NB4 (cell line): ENCODE measurements around the gene SLC38A11.
"Not testable (repeated sequence)": the region's sequence is repeated elsewhere in the genome, so short reads cannot be mapped to it uniquely, and the experiment has no call there.

Experiments used
- DNase-seq: peaks from one replicate; pipeline ENCODE4 v3.0.0; 2010; ENCODE audit warnings: low read depth
- H3K4me3 ChIP-seq: one replicate; pipeline ENCODE4 v1.5.1; 2011; ENCODE audit warnings: mild to moderate bottlenecking, low read depth, low read length, moderate library complexity
- MYC ChIP-seq: IDR thresholded peaks from 2 replicates; pipeline ENCODE4 v1.6.1; 2011; ENCODE audit warnings: low read depth, low read length
- POLR2A ChIP-seq: IDR thresholded peaks from 2 replicates; pipeline ENCODE4 v1.6.1; 2011; ENCODE audit warnings: mild to moderate bottlenecking; ENCODE audit not compliant: insufficient read length; ENCODE audit errors: extremely low read depth
- TF ChIP-seq, protein P1 (sequence below): IDR thresholded peaks from one replicate; pipeline ENCODE4 v1.5.1; 2012; ENCODE audit warnings: low read depth, low read length
- TF ChIP-seq, protein P2 (sequence below): IDR thresholded peaks from 2 replicates; pipeline ENCODE4 v1.6.1; 2011; ENCODE audit warnings: low read depth, low read length

The SLC38A11 gene

DNA sequence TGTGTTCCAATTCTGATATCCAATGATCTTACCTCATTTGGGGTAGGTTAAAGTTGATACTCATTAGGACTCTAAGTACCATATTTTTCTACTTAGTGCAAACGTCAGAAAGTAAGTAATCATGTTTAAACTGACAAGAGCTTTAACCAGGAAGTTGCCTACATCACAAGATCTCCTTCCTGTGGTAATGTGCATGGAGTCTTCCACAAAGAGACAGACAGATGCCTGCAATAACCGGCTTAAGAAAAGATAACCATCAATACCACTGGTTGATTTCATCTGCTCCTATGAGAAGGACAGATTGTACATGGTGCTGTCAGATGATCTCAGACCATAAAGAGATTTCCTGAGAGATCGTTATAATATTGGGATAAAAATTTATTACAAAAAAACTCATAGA lies 33.5 kb upstream of the SLC38A11 start:
- DNase-seq, H3K4me3 ChIP-seq: not testable (repeated sequence)

DNA sequence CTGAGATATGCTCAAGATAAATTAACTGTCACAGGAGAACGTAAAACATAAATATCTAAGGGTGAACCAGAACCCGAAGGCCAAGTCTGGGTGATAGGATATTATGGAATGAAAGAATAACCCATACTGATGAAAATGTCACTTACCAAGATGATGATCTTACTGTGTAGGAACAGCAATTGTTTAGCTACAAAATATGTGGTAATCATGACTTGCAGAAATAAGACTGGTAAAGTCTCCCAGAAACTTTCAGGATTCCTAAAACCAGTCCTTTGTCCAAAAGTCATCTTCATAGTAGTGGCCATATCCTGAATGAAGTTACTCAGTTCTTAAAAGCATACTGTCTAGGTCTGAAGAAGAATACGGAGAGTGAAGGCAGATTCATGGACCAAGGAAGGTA lies 30.7 kb upstream of the SLC38A11 start:
- not testable (repeated sequence) for H3K4me3 ChIP-seq, DNase-seq

- H3K4me3 ChIP-seq = no peak overlapping the region
- TF ChIP-seq, protein P1, sequence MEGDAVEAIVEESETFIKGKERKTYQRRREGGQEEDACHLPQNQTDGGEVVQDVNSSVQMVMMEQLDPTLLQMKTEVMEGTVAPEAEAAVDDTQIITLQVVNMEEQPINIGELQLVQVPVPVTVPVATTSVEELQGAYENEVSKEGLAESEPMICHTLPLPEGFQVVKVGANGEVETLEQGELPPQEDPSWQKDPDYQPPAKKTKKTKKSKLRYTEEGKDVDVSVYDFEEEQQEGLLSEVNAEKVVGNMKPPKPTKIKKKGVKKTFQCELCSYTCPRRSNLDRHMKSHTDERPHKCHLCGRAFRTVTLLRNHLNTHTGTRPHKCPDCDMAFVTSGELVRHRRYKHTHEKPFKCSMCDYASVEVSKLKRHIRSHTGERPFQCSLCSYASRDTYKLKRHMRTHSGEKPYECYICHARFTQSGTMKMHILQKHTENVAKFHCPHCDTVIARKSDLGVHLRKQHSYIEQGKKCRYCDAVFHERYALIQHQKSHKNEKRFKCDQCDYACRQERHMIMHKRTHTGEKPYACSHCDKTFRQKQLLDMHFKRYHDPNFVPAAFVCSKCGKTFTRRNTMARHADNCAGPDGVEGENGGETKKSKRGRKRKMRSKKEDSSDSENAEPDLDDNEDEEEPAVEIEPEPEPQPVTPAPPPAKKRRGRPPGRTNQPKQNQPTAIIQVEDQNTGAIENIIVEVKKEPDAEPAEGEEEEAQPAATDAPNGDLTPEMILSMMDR = no peak
- TF ChIP-seq POLR2A = no peak
- no peak for TF ChIP-seq MYC
- TF ChIP-seq, protein P2, sequence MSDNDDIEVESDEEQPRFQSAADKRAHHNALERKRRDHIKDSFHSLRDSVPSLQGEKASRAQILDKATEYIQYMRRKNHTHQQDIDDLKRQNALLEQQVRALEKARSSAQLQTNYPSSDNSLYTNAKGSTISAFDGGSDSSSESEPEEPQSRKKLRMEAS = no peak
- DNase-seq = no peak
These were observed 29.1 kb upstream of the SLC38A11 start for GRCh38 chr2:164984428-164984827.

DNA sequence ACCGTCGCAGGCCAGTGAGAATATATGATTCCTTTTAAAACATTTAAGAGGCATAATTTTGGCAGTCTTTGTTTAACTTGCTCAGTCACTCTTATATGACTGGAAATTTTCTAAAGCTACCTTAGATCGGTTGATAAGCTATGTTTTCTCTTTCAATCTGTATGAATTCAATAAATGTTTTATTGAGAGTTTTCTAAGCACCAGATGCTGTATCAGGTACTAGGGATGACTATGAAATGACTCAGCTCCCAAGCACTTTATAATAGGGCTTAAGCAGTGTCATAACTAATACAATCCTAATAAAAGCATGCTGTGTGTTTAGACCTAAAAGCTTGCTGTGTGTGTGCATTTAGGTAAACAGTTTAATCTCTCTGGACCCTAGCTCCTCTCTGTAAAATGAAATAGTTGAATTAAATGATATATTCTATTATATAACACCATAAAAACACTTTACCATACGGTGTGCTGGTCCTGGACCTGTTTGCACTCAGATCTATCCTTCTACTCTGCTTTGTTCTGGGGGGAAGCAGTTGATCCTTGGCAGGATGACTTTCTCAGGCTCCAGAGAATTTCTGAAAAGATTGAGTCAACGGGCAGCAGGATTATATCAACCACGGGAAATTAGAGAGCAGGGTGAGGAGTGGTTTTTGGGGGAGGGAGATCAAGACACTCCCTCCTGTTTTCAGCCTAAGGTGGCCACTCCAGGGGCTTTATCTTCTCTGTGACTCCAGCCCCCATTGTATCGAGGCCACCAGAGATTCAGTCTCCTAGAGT lies 26.1 kb upstream of the SLC38A11 start:
- TF ChIP-seq, protein P1 = no peak
- TF ChIP-seq POLR2A (no peak), MYC (no peak)
- TF ChIP-seq, protein P2 = no peak
- no peak for DNase-seq
- no peak overlapping the region for H3K4me3 ChIP-seq

- not testable (repeated sequence) for DNase-seq, H3K4me3 ChIP-seq
These were observed 25.4 kb upstream of the SLC38A11 start for GRCh38 chr2:164980688-164981087.

DNA sequence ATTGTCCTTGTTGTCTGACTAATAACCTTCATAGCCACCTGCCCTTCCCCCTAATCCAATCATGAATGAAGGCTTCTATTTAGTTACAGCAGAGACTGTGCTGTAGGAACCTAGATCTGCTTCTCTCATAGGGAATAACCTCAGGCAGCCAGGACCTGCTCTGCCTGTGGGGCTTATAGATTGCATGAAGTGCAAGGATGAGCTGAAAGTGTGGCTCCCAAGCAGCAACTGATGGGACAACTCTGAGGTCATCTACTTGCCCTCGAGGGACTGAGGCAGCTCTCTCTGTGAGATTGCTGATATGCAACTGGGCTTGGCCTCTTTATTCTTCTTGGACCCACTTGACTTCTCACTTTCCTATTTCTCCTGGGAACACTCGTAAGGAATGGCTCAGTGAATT lies 23.8 kb upstream of the SLC38A11 start:
- DNase-seq = no peak
- TF ChIP-seq, protein P1 = no peak
- TF ChIP-seq MYC = no peak
- no peak for TF ChIP-seq POLR2A
- TF ChIP-seq, protein P2 = no peak

GRCh38 chr2:164976875-164977470 lies 21.6 kb upstream of the SLC38A11 start:
- not testable (repeated sequence) for H3K4me3 ChIP-seq, DNase-seq

More for the DNA sequence above, 23.8 kb upstream of the SLC38A11 start:
- no peak overlapping the region for H3K4me3 ChIP-seq

DNA sequence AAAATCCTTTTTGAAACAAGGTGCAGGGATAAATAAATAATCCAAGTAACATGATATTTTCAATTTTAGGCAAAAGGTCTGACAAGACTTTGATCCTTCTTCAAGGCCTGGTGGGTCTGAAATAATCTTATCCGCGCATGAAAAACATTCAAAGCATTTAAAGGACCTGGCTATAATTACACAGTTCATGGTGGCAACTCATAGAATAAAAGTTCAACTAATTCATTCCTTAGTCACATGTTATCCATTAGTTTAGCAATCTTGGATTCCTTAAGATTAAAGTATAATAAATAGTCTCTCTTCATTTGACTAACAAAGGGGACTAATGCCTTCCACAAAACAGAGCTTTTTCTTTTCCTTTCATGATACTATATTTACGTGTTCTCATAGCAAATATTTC lies 21.0 kb upstream of the SLC38A11 start:
- no peak overlapping the region for H3K4me3 ChIP-seq
- TF ChIP-seq MYC (no peak), POLR2A (no peak)
- TF ChIP-seq, protein P2 = no peak
- TF ChIP-seq, protein P1 = no peak
- DNase-seq = no peak
